SK-N-SH treated with all-trans-retinoic acid at 6 μM for 48 hours (cell line): ENCODE results near the gene ETV6.

Source experiments
- ATAC-seq: fragments of 200-7000 bp; cut with Tn5 transposase; 3 replicates; pipeline ENCODE4 v1.9.1; 2020; ENCODE audit warnings: mild to moderate bottlenecking, moderate library complexity
- ARNTL ChIP-seq: fragments of 450-650 bp; formaldehyde crosslinking; IDR thresholded peaks from 2 replicates; pipeline ENCODE4 v1.5.0; 2020; ENCODE audit warnings: low read depth, mild to moderate bottlenecking, moderate library complexity, borderline replicate concordance
- BACH2 ChIP-seq: fragments of 250-450 bp; sonication (Bioruptor Pico); IDR thresholded peaks from 2 replicates; pipeline ENCODE4 v1.9.0; 2021; ENCODE audit warnings: mild to moderate bottlenecking, borderline replicate concordance
- CSDC2 ChIP-seq: fragments of 250-450 bp; sonication (Bioruptor Pico); IDR thresholded peaks from 2 replicates; pipeline ENCODE4 v1.5.0; 2020; ENCODE audit warnings: mild to moderate bottlenecking, moderate library complexity
- CSRNP3 ChIP-seq: fragments of 250-450 bp; sonication (Bioruptor Pico); IDR thresholded peaks from 2 replicates; pipeline ENCODE4 v1.5.1; 2021; ENCODE audit warnings: mild to moderate bottlenecking, moderate library complexity
- ESRRG ChIP-seq: fragments of 250-450 bp; sonication (Bioruptor Pico); IDR thresholded peaks from 2 replicates; pipeline ENCODE4 v1.6.1; 2021; ENCODE audit warnings: mild to moderate bottlenecking
- GLIS3 ChIP-seq: fragments of 250-450 bp; sonication (Bioruptor Pico); IDR thresholded peaks from 2 replicates; pipeline ENCODE4 v1.5.0; 2020; ENCODE audit warnings: mild to moderate bottlenecking, moderate library complexity
- ISL1 ChIP-seq: fragments of 250-450 bp; sonication (Bioruptor Pico); IDR thresholded peaks from 2 replicates; pipeline ENCODE4 v2.1.2; 2022; ENCODE audit warnings: mild to moderate bottlenecking, moderate library complexity
- OSR1 ChIP-seq: fragments of 250-450 bp; sonication (Bioruptor Pico); IDR thresholded peaks from 2 replicates; pipeline ENCODE4 v1.8.0; 2022; ENCODE audit warnings: moderate library complexity, mild to moderate bottlenecking, inconsistent platforms
- PATZ1 ChIP-seq: fragments of 250-450 bp; sonication (Bioruptor Pico); IDR thresholded peaks from 2 replicates; pipeline ENCODE4 v1.8.0; 2020; ENCODE audit warnings: mild to moderate bottlenecking, moderate library complexity, borderline replicate concordance
- PPARA ChIP-seq: fragments of 250-450 bp; sonication (Bioruptor Pico); IDR thresholded peaks from 2 replicates; pipeline ENCODE4 v1.5.0; 2020; ENCODE audit warnings: mild to moderate bottlenecking, borderline replicate concordance
- RARB ChIP-seq: fragments of 250-450 bp; sonication (Bioruptor Pico); IDR thresholded peaks from 2 replicates; pipeline ENCODE4 v1.8.0; 2021; ENCODE audit warnings: mild to moderate bottlenecking, moderate library complexity
- SNAI2 ChIP-seq: fragments of 250-450 bp; sonication (Bioruptor Pico); IDR thresholded peaks from 2 replicates; pipeline ENCODE4 v1.5.0; 2020; ENCODE audit warnings: mild to moderate bottlenecking, moderate library complexity
- TCF4 ChIP-seq: fragments of 250-450 bp; sonication (Bioruptor Pico); IDR thresholded peaks from 2 replicates; pipeline ENCODE4 v1.8.0; 2021; ENCODE audit warnings: mild to moderate bottlenecking, moderate library complexity, borderline replicate concordance
- TOX ChIP-seq: fragments of 250-450 bp; sonication (Bioruptor Pico); IDR thresholded peaks from 2 replicates; pipeline ENCODE4 v1.8.0; 2021; ENCODE audit warnings: mild to moderate bottlenecking, moderate library complexity, borderline replicate concordance
- ZC3H10 ChIP-seq: fragments of 250-450 bp; sonication (Bioruptor Pico); IDR thresholded peaks from 2 replicates; pipeline ENCODE4 v1.5.1; 2021; ENCODE audit warnings: mild to moderate bottlenecking, moderate library complexity
- ZFP3 ChIP-seq: fragments of 250-450 bp; sonication (Bioruptor Pico); IDR thresholded peaks from 2 replicates; pipeline ENCODE4 v1.5.0; 2020; ENCODE audit warnings: mild to moderate bottlenecking, moderate library complexity
- ZNF565 ChIP-seq: fragments of 450-650 bp; formaldehyde crosslinking; conservative IDR thresholded peaks from 2 replicates; pipeline ENCODE4 v1.5.0; 2020; ENCODE audit warnings: low read depth, mild to moderate bottlenecking, moderate library complexity
- ZNF8 ChIP-seq: fragments of 450-650 bp; formaldehyde crosslinking; IDR thresholded peaks from 2 replicates; pipeline ENCODE4 v1.5.0; 2020; ENCODE audit warnings: mild to moderate bottlenecking, moderate library complexity
- TF ChIP-seq, protein P1 (sequence below): fragments of 250-450 bp; sonication (Bioruptor Pico); IDR thresholded peaks from 2 replicates; pipeline ENCODE4 v1.5.0; 2020; ENCODE audit warnings: mild to moderate bottlenecking, moderate library complexity
- TF ChIP-seq, protein P2 (sequence below): fragments of 250-450 bp; sonication (Bioruptor Pico); IDR thresholded peaks from 2 replicates; pipeline ENCODE4 v1.5.1; 2020; ENCODE audit warnings: low read depth, mild to moderate bottlenecking, moderate library complexity

Gene ETV6

DNA sequence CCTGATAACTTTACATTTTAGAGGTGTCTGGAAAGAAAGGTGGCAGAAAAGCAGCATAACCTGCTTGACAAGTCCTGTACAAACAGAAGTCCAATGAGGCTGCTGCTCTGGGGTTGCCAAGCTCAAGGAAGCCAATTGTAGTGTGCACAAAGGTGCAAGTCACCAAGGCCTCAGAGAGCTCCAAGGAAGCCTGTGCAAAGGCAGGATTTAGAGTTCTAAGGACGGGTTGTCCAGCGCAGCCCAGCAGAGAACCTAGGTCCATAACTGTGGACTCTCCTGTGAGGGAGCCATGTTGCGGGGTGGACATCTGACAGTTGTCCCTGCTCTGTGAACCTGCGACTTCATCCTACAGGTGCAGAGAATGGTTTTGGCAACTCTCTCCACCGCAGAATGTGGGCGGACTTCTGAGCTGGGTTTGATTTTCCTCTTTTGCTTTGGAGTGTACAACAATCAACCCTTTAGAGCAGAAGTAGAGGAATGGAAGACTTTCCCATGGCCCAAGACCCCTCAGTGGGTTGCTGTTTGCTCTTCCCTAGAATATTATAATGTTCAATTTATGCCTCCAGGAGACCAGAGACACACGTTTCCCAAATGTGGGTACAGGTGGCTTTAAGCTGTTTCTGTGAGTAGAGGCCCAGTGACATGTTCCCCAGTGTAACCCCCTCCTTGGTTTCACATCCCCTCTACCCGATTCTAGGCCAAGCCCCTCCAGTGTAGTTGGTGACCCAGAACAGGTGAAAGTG lies 81.0 kb downstream of the ETV6 start:
- TF ChIP-seq CSDC2 (CRISPR knock-in tag) (no peak), TOX (CRISPR knock-in tag) (no peak), ZNF8 (CRISPR knock-in tag) (no peak), ZC3H10 (CRISPR knock-in tag) (no peak)
- no peak for ATAC-seq

DNA sequence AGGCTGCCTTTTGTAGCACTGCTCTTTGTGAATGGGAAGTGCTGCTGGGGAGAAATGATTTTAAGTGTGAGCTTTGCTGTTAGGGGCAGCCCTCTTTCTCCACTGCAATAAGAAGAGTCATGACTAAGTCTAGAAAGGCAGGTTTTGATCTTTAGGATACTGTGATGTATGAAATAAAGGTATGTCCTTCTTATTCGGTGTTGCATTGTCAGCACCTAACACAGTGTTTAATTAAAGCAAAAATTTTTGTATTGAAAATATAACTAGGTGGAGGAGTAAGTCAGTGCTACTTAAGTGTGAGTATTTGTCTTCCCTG lies 81.5 kb downstream of the ETV6 start:
- ATAC-seq = no peak; the same call in 2 of the 3 replicates

GRCh38 chr12:11731455-11731854 lies 82.0 kb downstream of the ETV6 start:
- TF ChIP-seq GLIS3 (CRISPR knock-in tag) (no peak), CSDC2 (CRISPR knock-in tag) (no peak), SNAI2 (no peak), ZFP3 (CRISPR knock-in tag) (no peak), OSR1 (CRISPR knock-in tag) (no peak), ZNF8 (CRISPR knock-in tag) (no peak), TOX (CRISPR knock-in tag) (no peak), TCF4 (CRISPR knock-in tag) (no peak), PATZ1 (CRISPR knock-in tag) (no peak), BACH2 (CRISPR knock-in tag) (no peak), CSRNP3 (CRISPR knock-in tag) (no peak), RARB (CRISPR knock-in tag) (no peak), ESRRG (no peak), ZNF565 (CRISPR knock-in tag) (no peak), ARNTL (CRISPR knock-in tag) (no peak)
- TF ChIP-seq, protein P1, sequence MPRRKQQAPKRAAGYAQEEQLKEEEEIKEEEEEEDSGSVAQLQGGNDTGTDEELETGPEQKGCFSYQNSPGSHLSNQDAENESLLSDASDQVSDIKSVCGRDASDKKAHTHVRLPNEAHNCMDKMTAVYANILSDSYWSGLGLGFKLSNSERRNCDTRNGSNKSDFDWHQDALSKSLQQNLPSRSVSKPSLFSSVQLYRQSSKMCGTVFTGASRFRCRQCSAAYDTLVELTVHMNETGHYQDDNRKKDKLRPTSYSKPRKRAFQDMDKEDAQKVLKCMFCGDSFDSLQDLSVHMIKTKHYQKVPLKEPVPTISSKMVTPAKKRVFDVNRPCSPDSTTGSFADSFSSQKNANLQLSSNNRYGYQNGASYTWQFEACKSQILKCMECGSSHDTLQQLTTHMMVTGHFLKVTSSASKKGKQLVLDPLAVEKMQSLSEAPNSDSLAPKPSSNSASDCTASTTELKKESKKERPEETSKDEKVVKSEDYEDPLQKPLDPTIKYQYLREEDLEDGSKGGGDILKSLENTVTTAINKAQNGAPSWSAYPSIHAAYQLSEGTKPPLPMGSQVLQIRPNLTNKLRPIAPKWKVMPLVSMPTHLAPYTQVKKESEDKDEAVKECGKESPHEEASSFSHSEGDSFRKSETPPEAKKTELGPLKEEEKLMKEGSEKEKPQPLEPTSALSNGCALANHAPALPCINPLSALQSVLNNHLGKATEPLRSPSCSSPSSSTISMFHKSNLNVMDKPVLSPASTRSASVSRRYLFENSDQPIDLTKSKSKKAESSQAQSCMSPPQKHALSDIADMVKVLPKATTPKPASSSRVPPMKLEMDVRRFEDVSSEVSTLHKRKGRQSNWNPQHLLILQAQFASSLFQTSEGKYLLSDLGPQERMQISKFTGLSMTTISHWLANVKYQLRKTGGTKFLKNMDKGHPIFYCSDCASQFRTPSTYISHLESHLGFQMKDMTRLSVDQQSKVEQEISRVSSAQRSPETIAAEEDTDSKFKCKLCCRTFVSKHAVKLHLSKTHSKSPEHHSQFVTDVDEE = no peak
- TF ChIP-seq, protein P2, sequence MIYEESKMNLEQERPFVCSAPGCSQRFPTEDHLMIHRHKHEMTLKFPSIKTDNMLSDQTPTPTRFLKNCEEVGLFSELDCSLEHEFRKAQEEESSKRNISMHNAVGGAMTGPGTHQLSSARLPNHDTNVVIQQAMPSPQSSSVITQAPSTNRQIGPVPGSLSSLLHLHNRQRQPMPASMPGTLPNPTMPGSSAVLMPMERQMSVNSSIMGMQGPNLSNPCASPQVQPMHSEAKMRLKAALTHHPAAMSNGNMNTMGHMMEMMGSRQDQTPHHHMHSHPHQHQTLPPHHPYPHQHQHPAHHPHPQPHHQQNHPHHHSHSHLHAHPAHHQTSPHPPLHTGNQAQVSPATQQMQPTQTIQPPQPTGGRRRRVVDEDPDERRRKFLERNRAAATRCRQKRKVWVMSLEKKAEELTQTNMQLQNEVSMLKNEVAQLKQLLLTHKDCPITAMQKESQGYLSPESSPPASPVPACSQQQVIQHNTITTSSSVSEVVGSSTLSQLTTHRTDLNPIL (CRISPR knock-in tag) = no peak
- ATAC-seq = peak; percentile 60; the same call in 2 of the 3 replicates

More for the DNA sequence above, 81.5 kb downstream of the ETV6 start:
- TF ChIP-seq GLIS3 (CRISPR knock-in tag) = no peak
- no peak for TF ChIP-seq ZC3H10 (CRISPR knock-in tag)
- TF ChIP-seq, protein P2 (CRISPR knock-in tag) = no peak
- TF ChIP-seq SNAI2 = no peak
- no peak for TF ChIP-seq ARNTL (CRISPR knock-in tag)

GRCh38 chr12:11732023-11732422 lies 82.5 kb downstream of the ETV6 start:
- TF ChIP-seq OSR1 (CRISPR knock-in tag) (no peak), ZNF565 (CRISPR knock-in tag) (no peak), ISL1 (CRISPR knock-in tag) (no peak), TOX (CRISPR knock-in tag) (no peak), PPARA (no peak), TCF4 (CRISPR knock-in tag) (no peak)
- TF ChIP-seq, protein P1 = no peak
- ATAC-seq = no peak
